HUDEP-2 (cell line): ENCODE data around the gene PLIN5.

Source experiments
- DNase-seq, 76 experiments: peaks; one replicate each; lab custom pipeline; 2025; ENCODE audit not compliant: unreplicated experiment in 76 of 76; lab: John Stamatoyannopoulos, UW

The PLIN5 gene, protein sequence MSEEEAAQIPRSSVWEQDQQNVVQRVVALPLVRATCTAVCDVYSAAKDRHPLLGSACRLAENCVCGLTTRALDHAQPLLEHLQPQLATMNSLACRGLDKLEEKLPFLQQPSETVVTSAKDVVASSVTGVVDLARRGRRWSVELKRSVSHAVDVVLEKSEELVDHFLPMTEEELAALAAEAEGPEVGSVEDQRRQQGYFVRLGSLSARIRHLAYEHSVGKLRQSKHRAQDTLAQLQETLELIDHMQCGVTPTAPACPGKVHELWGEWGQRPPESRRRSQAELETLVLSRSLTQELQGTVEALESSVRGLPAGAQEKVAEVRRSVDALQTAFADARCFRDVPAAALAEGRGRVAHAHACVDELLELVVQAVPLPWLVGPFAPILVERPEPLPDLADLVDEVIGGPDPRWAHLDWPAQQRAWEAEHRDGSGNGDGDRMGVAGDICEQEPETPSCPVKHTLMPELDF

DNA sequence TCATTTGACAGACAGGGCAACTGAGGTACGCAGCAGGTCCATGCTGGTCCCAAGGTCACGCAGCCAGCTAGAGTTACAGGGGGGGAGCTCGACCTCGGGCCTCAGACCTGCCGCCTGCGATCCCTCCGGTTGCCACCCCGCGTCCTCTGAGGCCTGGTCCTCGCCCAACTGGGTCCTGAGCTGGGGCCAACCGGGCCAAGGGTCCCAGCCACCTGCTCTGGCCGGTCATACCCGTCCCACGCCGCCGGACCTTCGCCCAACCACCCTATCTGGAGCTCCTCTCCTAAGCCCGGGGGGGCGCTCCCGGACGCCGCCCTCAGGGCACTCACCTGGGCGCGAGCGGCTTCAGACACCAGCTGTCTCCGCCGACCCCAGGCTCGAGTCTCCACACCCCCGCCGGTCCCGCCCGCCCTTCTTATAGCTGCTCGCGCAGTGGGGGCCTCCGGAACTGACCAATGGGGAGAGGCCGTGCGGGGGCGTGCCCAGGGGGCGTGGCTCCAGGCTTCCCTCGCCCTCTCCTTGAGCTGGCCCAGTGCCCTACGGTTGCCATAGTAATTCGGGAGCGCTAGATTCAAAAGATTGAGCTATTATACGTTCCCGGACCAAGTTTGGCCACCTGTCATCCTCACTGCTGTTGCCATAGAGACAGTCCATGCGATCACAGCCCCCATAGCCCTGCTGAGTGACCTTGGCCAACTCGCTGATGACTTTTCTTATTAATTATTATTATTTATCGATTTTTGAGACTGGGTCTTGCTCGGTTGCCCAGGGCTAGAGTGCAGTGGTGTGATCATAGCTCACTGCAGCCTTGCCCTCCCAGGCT is at the start of gene PLIN5:
PLIN5 (minus strand) TSS at position 389 of the 823 bp plus-strand sequence. CDS start 1,150 bp downstream, outside the sequence.
- peak in 73 of 76 experiments; percentile 27 to 94 (median 81) for DNase-seq

DNA sequence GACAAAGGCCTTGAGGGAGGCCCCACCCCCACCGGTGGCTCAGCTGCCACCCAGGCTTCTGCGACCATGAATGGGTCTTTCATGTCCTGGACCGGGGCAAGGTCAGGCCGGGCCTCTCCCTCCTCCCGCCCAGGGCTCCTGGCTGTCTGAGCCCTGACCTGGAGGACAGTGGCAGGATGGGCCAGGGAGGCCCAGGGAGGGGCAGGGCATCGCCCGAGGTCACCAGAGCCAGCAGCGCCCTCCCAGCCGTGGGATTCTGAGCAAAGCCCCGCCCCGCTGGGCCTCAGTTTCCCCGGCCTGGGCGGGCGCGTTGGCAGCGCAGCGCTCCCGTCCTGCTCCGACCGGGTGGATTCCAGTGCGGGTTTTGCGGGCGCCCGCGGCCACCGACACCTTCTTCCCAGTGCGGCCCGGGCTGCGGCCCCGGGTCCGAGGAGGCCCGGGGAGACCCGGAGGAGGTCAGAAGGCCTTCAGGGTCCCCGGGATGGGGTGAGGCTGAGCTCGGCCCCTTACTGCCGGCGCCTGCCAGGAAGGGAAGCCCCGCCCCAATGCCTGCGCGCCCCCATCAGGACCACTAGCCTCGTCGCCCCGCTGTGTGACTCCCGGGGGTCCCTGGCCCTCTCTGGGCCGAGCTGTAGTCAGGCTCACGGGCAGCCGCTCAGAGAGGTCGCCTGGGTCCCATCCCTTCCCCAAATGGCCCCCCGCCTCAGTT is 49.1 kb upstream of the PLIN5 start:
- DNase-seq = peak in 11 of 76 experiments; percentile 10 to 44 (median 20)

DNA sequence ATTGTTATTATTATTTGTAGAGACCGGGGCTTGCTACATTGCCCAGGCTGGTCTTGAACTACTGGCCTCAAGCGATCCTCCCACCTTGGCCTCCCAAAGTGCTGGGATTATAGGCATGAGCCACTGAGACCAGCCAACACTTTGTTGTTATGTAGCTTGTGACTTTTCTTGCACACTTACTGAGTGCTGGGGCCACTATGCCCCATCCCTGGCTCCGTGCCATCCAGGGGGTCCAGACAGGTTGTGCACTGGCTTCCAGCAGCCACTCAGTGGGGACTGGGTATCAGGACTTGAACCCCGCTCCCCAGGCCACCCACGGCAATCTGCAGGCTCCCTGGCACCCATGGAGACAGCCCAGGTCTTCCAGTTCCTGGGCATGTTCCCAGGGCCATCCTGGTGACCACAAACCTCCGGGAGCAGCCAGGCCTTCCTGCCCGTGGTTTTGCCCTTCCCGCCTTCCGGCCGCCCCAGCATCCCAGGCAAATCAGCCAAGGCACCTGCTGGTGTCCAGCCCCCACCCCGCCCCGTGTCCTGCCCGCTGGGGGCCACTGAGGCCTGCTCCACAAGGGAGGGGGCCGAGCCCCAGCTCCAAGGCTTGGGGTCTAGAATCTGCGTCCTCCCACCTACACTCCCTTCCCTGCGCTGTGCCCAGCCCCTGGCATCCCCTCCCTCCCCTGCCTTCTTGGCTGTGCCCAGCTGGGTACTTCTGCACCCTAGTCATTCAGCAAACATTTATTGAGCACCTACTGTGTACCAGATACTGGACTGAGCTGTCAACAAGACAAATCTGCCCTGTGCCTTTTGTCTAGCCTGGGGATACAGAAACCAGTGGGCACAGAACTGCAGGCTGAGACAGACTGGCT is 48.2 kb upstream of the PLIN5 start:
- no peak for DNase-seq

DNA sequence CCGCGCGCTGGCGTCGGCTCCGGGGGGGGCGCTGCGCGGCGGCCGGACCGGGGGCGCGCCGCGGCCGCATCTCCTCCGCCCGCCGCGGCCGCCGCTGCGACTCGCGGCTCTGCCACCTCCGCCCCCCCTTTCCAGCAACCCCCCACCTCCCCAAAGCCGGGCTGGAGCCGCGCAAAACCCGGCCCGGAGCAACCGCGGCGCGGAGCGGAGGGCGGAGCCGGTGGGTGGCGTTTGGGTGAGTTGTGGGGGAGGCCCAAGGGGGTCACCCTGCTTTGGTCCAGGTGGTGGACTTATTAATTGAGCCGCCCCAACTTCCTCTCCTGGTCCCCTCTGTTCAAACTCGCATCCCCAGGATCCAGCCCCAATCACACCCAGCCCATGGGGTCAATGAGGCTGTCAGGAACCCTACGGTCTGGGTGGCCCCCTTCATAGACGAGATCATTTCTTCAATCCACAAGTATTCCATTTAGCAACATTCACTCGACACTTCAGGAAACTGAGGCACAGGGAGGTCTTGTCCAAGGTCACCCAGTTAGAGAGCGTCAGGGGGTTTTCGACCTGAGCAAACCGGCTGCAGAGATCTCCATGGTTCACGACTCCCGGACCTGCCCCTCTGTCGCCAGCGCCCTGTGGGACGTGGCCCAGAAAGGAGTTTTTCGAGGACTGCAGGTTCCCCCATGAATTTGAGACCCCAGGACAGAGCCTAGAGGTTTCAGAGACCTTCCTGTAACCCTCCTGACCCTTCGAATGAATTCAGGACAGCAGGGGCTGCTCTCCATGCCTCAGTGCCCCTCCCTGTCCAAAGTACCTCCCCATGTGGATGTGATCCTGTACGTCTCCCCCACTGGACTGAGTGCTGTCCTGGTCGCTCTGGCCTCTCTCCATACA is 46.9 kb upstream of the PLIN5 start:
- peak in 6 of 76 experiments; percentile 19 to 43 (median 29) for DNase-seq

DNA sequence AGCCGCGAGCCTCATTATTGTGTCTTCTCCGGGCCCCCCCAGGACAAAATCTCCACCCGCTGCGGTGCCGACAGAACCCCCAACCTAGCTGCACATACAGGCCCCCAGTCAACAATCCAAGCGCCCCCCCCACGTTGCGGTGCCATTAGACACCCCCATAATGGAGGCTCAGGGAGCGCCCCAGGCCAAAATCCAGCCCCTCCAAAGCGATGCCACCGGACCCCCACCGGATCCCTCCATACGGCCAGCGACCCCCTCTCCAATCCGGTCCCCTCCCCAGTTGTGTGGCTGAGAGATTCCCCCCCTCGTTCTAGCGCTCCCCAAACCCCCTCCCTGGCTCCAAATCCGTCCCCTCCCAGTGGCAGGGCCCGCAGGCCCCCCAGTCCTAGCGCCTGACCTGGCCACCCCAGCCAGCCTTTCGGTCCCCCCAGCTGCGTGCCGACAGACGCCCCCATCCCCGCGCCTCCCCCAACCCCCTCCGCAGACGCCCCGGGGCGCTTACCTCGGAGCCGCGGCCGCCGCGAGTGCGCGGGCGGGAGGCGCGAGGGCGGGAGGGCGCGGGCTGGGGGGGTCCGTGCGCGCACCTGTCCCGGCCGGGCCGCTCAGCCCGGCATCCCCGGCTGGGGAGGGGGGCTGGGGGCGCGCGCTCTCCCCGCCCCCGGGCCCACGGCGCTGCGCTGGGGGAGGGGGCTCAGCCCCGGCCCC is 46.1 kb upstream of the PLIN5 start:
- no peak for DNase-seq

DNA sequence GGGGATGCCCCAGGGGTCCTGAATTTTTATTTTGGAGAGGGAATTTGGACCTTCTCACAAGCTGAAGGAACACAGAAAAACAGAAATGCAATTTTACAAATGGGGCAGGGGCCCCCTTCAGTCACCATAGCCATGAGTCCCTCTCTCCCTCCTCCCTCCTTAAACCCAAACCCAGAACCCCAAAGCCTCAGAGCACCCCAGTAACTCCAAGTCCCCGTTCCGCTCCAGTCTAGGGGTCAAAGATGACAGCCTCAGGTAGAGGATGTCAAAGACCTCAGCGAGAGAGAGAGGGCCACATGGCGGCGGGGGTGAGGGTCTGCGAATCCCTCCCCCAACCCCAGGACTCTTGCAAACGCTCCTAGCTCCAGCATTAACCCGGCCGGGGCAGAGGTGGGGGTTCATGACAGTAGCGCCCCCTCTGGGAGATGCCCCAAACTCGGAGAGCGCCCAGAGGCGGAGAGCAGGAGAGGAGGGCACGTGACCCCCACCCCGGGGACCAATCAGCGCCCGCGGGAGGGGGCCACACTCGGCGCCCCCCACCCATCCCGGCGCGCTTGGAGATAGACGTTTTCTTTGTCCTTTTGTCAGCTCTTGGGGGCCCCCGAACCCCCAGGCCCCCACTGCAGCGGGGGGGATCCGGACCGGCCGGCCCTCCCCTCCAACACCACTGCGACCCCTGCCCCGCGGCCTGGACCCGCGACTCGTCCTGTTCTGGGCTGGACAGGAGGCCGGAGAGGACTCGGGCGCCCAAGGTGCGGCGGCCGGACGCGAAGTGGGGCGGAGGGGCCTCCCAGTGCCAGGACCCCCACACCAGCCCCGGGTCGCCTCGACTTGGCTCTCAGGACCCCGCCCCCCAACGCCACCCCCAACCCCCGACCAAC is 45.2 kb upstream of the PLIN5 start:
- DNase-seq = peak in 2 of 76 experiments; percentile 14 to 16

DNA sequence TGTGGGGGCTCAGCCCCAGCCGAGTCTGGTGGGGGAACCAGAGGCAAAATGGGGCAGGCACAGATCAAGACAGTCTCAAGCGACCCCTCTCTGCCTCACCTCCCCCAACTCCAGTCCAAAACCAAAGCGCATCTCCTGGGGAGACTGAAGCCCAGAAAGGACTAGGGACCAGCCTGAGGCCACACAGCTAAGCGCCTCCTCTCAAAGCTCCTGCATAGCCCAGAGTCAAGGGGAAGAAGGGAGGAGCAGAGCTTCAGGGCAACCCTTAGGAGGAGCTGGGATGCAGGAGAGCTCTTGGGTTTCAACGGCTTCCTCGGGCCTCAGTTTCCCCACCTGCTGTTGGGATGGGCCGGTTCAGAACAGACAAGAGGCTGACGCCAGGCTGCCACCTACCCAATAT is 44.4 kb upstream of the PLIN5 start:
- no peak for DNase-seq

DNA sequence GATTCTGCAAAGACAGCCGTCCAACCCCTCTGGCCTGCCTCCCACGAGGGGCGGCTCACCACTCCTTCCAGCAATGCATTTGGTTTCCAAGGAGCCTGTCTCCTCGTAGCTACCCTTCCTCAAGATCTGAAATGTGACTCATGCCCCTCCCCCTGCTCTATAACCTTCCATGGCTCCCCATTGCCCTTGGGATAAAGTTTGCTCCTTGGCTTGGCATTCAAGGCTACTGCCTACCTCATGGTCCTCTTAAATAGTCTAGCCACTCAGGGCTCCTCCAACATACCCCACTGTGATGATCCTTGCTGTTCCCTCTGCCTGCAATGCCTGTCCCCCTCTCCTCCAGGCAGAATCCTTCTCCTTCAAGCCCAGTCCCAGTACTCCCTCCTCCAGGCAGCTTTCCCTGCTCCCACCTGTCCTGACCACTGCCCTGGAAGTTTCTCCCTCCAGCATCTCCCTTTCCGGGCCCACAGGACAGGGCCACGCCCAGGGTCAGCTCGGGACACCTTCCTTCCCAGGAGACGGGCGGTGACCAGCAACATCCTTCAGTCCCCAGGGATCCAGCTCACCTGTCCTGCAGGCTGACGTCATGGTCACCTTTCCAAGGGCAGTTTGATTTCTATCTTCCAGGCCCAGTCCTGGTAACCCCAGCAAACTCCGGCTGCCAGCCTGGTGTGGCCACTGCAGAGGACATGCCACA is 43.7 kb upstream of the PLIN5 start:
- no peak for DNase-seq

DNA sequence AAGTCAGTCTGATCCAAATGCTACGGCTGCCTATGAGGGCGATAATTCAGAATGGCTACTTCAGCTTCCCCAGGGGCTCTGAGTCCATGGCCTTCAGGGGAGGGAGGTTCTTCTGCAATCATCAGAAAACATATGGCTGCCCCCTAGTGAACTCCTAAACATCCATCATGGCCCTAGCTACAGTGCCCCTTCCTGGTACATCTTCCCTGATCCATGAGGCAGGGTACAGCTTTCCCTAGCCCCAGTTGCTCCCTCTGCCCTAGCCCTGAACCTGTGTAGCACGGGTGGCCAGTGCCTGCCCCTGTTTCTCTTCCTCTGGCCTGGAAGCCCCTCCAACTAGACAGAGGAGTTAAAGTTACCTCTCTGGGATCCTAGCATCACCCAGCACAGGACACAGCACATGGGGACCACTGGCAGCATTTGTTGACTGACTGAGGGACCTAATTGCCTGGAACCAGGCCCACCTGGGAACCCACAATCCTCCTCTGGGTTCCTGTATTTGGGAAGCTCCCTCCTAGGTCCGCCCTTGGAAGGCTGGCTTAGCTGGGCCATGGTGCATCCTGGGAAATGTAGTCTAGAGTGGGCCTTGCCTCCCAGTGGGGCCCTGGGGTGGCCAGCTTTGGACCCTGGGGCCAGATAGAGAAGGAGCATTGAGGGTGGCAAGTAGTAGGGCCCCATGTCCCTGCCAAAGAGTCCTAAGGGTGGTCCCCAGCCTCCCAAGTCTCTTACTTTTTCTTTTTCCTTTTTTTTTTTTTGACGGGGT is 42.2 kb upstream of the PLIN5 start:
- no peak for DNase-seq

DNA sequence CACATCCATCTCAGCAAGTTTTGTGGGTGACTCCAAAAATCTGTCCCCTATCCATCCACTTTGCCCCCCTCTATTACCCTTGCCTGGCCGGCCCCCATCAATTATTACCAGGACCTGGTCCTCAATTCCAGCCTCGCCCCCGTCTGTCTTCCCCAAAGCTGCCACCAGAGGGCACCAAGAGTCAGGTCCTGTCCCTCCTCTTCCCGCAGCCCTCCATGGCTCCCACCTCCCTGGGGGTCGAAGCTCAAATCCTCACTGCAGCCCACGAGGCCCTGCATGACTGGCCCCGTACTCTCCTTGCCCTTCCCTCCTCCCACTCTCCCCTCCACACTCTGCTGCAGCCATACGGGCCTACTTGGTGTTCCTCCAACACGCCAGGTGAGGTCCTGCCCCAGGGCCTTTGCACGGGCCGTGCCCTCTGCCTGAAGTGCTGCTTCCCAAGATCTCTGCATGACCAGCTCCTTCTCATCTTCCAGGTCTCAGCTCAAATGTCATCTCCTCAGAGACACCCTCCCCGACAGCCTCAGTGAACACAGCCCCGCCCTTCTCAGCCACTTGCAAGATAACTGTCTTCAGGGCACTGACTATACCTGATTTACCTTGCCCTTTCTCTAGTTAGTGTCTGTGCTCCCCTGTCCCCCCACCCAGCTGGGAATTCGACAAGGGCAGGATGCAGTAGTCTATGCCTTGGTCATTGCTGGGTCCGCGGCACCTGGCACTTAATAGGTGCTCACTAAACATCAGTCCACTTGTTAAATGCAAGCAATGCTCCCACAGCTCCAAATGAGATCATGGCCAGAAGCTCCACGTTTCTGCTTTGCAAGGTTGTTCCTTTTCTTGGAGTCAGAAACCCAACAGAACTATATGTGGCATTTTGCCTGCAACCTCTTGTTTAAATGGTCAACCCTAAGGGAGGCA is 41.3 kb upstream of the PLIN5 start:
- DNase-seq = peak in 50 of 76 experiments; percentile 12 to 81 (median 54)

DNA sequence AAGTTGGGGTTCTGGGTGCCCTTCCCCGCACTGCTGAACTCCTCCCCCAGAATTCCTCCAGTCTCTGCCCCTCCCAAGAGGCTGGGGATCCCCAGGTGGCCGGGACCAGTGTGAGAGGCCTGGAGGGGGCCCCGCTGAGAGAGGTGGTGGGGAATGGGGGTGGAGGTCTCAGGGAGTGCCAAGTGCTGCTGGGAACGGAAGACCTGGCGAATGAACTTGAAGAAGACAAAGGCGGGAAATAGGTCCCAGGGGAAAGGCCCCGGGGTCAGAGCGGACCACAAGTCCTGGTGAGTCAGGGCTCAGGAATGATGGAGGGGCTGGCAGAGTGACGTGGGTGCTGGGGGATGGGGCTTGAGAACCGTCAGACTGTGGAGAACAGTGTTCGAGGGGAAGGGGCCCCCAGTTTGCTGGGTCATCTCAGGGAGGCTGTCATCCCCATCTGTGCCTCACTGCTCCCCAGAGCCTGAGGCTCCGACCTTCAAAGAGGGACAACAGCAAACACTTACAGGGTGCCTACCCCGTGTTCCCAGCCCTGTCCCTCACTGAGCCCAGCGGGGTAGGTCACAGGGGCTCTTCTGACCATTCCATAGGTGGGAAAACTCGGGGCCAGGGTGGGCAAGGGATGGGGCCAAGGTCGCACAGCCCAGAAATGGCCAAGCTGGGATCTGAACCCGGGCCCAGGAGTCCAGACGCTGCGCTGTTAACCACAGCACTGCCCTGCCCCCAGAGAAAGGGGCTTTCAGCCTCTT is 40.4 kb upstream of the PLIN5 start:
- DNase-seq = no peak

DNA sequence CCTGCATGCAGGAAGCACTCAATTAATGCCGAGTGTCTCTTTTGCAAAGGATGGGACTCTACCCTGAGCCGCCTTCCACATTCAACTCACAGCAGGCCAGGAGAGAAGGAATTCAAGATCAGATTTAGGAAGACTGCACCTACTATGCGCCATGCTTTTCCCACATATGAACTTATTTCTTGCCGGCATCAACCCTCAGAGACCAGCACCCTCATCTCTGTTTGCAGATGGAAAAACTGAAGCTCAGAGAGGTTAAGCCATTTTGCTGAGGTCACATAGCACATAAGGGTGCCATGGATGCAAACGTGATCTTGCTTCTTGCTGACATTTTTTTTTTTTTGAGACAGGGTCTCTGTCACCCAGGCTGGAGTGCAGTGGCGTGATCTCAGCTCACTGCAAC is 38.7 kb upstream of the PLIN5 start:
- no peak for DNase-seq

DNA sequence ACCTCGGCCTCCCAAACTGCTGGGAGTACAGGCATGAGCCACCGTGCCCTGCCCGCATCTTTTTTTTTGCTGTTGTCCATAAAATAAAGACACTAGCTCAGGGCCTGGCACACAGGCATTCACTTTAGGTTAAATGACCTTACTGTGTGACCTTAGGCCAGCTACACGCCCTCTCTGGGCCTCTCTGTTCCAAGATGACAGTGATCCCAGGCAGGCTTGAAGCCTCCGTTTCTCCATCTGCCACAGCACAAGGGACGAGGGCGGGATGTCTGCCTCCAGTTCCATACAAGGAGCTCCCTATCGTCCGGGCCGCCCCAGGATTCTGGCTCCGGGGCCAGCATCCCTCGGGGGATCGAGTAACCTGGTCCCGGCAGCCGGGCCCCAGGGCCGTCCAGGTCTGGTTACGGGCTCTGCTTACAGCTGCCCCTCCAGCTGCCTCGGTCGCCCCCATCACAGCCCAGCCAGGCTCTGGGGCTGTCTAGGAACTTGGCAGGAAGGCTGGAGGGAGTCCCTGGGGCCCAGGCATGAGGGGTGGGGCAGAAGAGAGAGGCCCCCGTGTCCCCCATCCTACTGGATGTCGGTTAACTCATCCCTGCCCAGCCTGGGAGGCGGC is 36.4 kb upstream of the PLIN5 start:
- DNase-seq = no peak

DNA sequence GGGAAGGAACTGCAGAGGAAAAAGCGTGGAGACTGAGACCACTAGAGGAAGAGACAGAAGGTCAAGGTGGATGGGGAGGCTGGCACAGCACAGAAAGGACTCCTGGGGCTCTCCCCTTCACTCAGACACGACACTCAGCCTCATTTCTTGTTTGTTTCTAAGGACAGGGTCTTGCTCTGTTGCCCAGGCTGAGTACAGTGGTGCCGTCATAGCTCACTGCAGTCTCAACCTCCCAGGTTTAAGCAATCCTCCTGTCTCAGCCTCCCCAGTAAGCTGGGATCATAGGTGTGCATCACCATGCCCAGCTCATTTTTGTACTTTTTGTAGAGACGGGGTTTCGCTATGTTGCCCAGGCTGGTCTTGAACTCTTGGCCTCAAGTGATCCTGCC is 35.9 kb upstream of the PLIN5 start:
- no peak for DNase-seq
